Dendritic cell treated with granulocyte-macrophage colony-stimulating factor and Interleukin-4, amounts not matched to agents 40 ng/mL and 50 ng/mL, for 4 days (primary cell): ENCODE results near the gene TDRKH.

Source experiments
- H3K27ac Mint-ChIP-seq: one replicate; pipeline ENCODE4 v1.8.0; 2022; ENCODE audit warnings: mild to moderate bottlenecking, mixed read lengths
- H3K27me3 Mint-ChIP-seq: one replicate; pipeline ENCODE4 v1.8.0; 2022; ENCODE audit warnings: mild to moderate bottlenecking, mixed read lengths
- H3K36me3 Mint-ChIP-seq: one replicate; pipeline ENCODE4 v1.8.0; 2022; ENCODE audit warnings: low read depth, mixed read lengths
- H3K4me1 Mint-ChIP-seq: one replicate; pipeline ENCODE4 v1.8.0; 2022; ENCODE audit warnings: low read depth, mixed read lengths
- H3K4me3 Mint-ChIP-seq: one replicate; pipeline ENCODE4 v1.8.0; 2022; ENCODE audit warnings: mild to moderate bottlenecking, moderate library complexity, mixed read lengths
- H3K9me3 Mint-ChIP-seq: one replicate; pipeline ENCODE4 v1.8.0; 2022; ENCODE audit warnings: mixed read lengths
- intact Hi-C: fragments of 100-400 bp; cut with micrococcal nuclease; formaldehyde crosslinking; loops from one replicate; pipeline ENCODE4 v1.15.0; 2022

TDRKH gene

GRCh38 chr1:151790071-151790939, at the start of gene TDRKH:
TSS of gene TDRKH (minus strand) at chr1:151790500. CDS start at chr1:151783022, 7,478 bp downstream.
- H3K4me1 Mint-ChIP-seq: peaks cover 40% of the 10 kb centered on the region
- intact Hi-C loops: loop anchor here (2.0 kb wide), 1 partner anchor 28 kb away; the partner anchor contains the start of gene MRPL9
- peak within 1 kb of the TSS; percentile 91 for H3K27ac Mint-ChIP-seq
- H3K9me3 Mint-ChIP-seq: no peaks in the 10 kb centered on the region
- no peaks in the 10 kb centered on the region for H3K27me3 Mint-ChIP-seq
- H3K36me3 Mint-ChIP-seq: peaks cover 41% of the 10 kb centered on the region
- peak within 1 kb of the TSS; percentile 95 for H3K4me3 Mint-ChIP-seq

GRCh38 chr1:151839457-151840403, 49.4 kb upstream of the TDRKH start, which contains the start of gene C2CD4D:
TSS of gene C2CD4D (minus strand) at chr1:151839820. CDS start at chr1:151838989, 831 bp downstream.
- intact Hi-C loops: loop anchor here (10.0 kb wide), 2 partner anchors 75 to 395 kb away; partner anchors contain the start of gene MRPL9
- no peaks in the 10 kb centered on the region for H3K9me3 Mint-ChIP-seq
- no peak within 1 kb of the TSS for H3K27ac Mint-ChIP-seq
- H3K4me3 Mint-ChIP-seq: peak within 1 kb of the TSS; percentile 63
- peaks cover 65% of the 10 kb centered on the region for H3K27me3 Mint-ChIP-seq
- H3K36me3 Mint-ChIP-seq: no peaks in the 10 kb centered on the region
- peaks cover 38% of the 10 kb centered on the region for H3K4me1 Mint-ChIP-seq

- H3K36me3 Mint-ChIP-seq: no peaks in the 10 kb centered on the region
- H3K4me3 Mint-ChIP-seq: peak overlapping the region; percentile 63
- H3K9me3 Mint-ChIP-seq: no peaks in the 10 kb centered on the region
- intact Hi-C loops: loop anchor here (10.0 kb wide), 2 partner anchors 74 to 394 kb away; partner anchors contain the start of gene MRPL9
- peaks cover 39% of the 10 kb centered on the region for H3K4me1 Mint-ChIP-seq
- H3K27ac Mint-ChIP-seq: no peak overlapping the region
- peaks cover 60% of the 10 kb centered on the region for H3K27me3 Mint-ChIP-seq
These were observed 48.7 kb upstream of the TDRKH start for GRCh38 chr1:151839082-151839412.

GRCh38 chr1:151838222-151839081, 48.2 kb upstream of the TDRKH start:
- H3K27me3 Mint-ChIP-seq: peaks cover 59% of the 10 kb centered on the region
- intact Hi-C loops: loop anchor here (10.0 kb wide), 2 partner anchors 74 to 394 kb away; partner anchors contain the start of gene MRPL9
- H3K27ac Mint-ChIP-seq: no peak overlapping the region
- H3K9me3 Mint-ChIP-seq: no peaks in the 10 kb centered on the region
- no peaks in the 10 kb centered on the region for H3K36me3 Mint-ChIP-seq
- H3K4me1 Mint-ChIP-seq: peaks cover 45% of the 10 kb centered on the region
- peak overlapping the region; percentile 63 for H3K4me3 Mint-ChIP-seq

GRCh38 chr1:151837884-151838221, 47.6 kb upstream of the TDRKH start:
- peak overlapping the region; percentile 6 for H3K27ac Mint-ChIP-seq
- no peaks in the 10 kb centered on the region for H3K9me3 Mint-ChIP-seq
- peaks cover 59% of the 10 kb centered on the region for H3K27me3 Mint-ChIP-seq

GRCh38 chr1:151837197-151837596, 46.9 kb upstream of the TDRKH start:
- intact Hi-C loops: loop anchor here (10.0 kb wide), 2 partner anchors 72 to 392 kb away; partner anchors contain the start of gene MRPL9
- H3K4me3 Mint-ChIP-seq: no peak overlapping the region
- H3K27me3 Mint-ChIP-seq: peaks cover 60% of the 10 kb centered on the region
- H3K9me3 Mint-ChIP-seq: no peaks in the 10 kb centered on the region
- peaks cover 57% of the 10 kb centered on the region for H3K4me1 Mint-ChIP-seq
- no peaks in the 10 kb centered on the region for H3K36me3 Mint-ChIP-seq
- H3K27ac Mint-ChIP-seq: peak overlapping the region; percentile 6

More at GRCh38 chr1:151837884-151838221, 47.6 kb upstream of the TDRKH start:
- Mint-ChIP-seq H3K4me3 (peak overlapping the region; percentile 63), H3K36me3 (no peaks in the 10 kb centered on the region), H3K4me1 (peaks cover 50% of the 10 kb centered on the region)
- intact Hi-C loops: loop anchor here (10.0 kb wide), 2 partner anchors 73 to 393 kb away; partner anchors contain the start of gene MRPL9

- Mint-ChIP-seq H3K4me1 (peaks cover 73% of the 10 kb centered on the region), H3K9me3 (no peaks in the 10 kb centered on the region), H3K27me3 (peaks cover 47% of the 10 kb centered on the region), H3K4me3 (no peak overlapping the region), H3K36me3 (no peaks in the 10 kb centered on the region), H3K27ac (no peak overlapping the region)
- intact Hi-C loops: loop anchor here (10.0 kb wide), 2 partner anchors 71 to 391 kb away; partner anchors contain the start of gene MRPL9
These were observed 45.3 kb upstream of the TDRKH start for GRCh38 chr1:151835596-151835995.

GRCh38 chr1:151834239-151834638, 43.9 kb upstream of the TDRKH start:
- peaks cover 36% of the 10 kb centered on the region for H3K27me3 Mint-ChIP-seq
- intact Hi-C loops: loop anchor here (10.0 kb wide), 2 partner anchors 69 to 389 kb away; partner anchors contain the start of gene MRPL9
- H3K27ac Mint-ChIP-seq: no peak overlapping the region
- H3K4me3 Mint-ChIP-seq: no peak overlapping the region
- H3K36me3 Mint-ChIP-seq: no peaks in the 10 kb centered on the region
- peaks cover 78% of the 10 kb centered on the region for H3K4me1 Mint-ChIP-seq
- no peaks in the 10 kb centered on the region for H3K9me3 Mint-ChIP-seq

- H3K4me3 Mint-ChIP-seq: no peak overlapping the region
- H3K27ac Mint-ChIP-seq: peak overlapping the region; percentile 7
- H3K36me3 Mint-ChIP-seq: no peaks in the 10 kb centered on the region
- intact Hi-C loops: loop anchor here (10.0 kb wide), 2 partner anchors 69 to 389 kb away; partner anchors contain the start of gene MRPL9
- no peaks in the 10 kb centered on the region for H3K9me3 Mint-ChIP-seq
- peaks cover 80% of the 10 kb centered on the region for H3K4me1 Mint-ChIP-seq
- peaks cover 30% of the 10 kb centered on the region for H3K27me3 Mint-ChIP-seq
These were observed 43.0 kb upstream of the TDRKH start for GRCh38 chr1:151833172-151833900.

GRCh38 chr1:151832318-151832980, 42.1 kb upstream of the TDRKH start:
- Mint-ChIP-seq H3K9me3 (no peaks in the 10 kb centered on the region), H3K36me3 (no peaks in the 10 kb centered on the region), H3K27me3 (peaks cover 26% of the 10 kb centered on the region), H3K4me3 (no peak overlapping the region), H3K27ac (no peak overlapping the region), H3K4me1 (peaks cover 86% of the 10 kb centered on the region)
- intact Hi-C loops: loop anchor here (10.0 kb wide), 2 partner anchors 68 to 388 kb away; partner anchors contain the start of gene MRPL9

- H3K27ac Mint-ChIP-seq: no peak within 1 kb of the TSS
- H3K36me3 Mint-ChIP-seq: no peaks in the 10 kb centered on the region
- intact Hi-C loops: loop anchor here (10.0 kb wide), 2 partner anchors 67 to 387 kb away; partner anchors contain the start of gene MRPL9
- H3K4me1 Mint-ChIP-seq: peaks cover 78% of the 10 kb centered on the region
- peaks cover 17% of the 10 kb centered on the region for H3K27me3 Mint-ChIP-seq
- H3K9me3 Mint-ChIP-seq: no peaks in the 10 kb centered on the region
- no peak within 1 kb of the TSS for H3K4me3 Mint-ChIP-seq
These were observed 41.3 kb upstream of the TDRKH start, which contains the start of gene RORC for GRCh38 chr1:151831605-151832004. TSS of gene RORC (minus strand) at chr1:151831802. CDS start at chr1:151831764, 38 bp downstream.

GRCh38 chr1:151831256-151831591, 40.9 kb upstream of the TDRKH start:
- H3K9me3 Mint-ChIP-seq: no peaks in the 10 kb centered on the region
- H3K36me3 Mint-ChIP-seq: no peaks in the 10 kb centered on the region
- no peak overlapping the region for H3K27ac Mint-ChIP-seq
- no peak overlapping the region for H3K4me3 Mint-ChIP-seq
- peaks cover 74% of the 10 kb centered on the region for H3K4me1 Mint-ChIP-seq
- intact Hi-C loops: loop anchor here (10.0 kb wide), 2 partner anchors 66 to 386 kb away; partner anchors contain the start of gene MRPL9
- H3K27me3 Mint-ChIP-seq: peaks cover 16% of the 10 kb centered on the region
